HepG2 (cell line): ENCODE data around the gene RAB8A. TPM values are rescaled to one million over a fixed set of nuclear protein-coding genes. Genes with fewer than 3 reads are reported as not detected.

Source experiments
- CREM ChIP-seq, 2 experiments: sonication (generic) in 1 of 2; formaldehyde crosslinking in 1 of 2; IDR thresholded peaks; 2 replicates each; pipeline versions ENCODE4 v1.4.0 to v1.6.1; 2016 to 2020; ENCODE audit warnings: antibody characterized with exemption in 1 of 2, mild to moderate bottlenecking in 1 of 2, missing genetic modification reagents in 1 of 2
- DPF2 ChIP-seq: sonication (generic); formaldehyde crosslinking; IDR thresholded peaks from 2 replicates; pipeline ENCODE4 v1.4.0; 2020; ENCODE audit warnings: mild to moderate bottlenecking, low read depth, missing genetic modification reagents, borderline replicate concordance
- GABPB1 ChIP-seq: IDR thresholded peaks from 2 replicates; pipeline ENCODE4 v1.6.1; 2016; ENCODE audit warnings: mild to moderate bottlenecking, missing genetic modification reagents, moderate library complexity, missing compliant biosample characterization
- GATAD2A ChIP-seq: IDR thresholded peaks from 2 replicates; pipeline ENCODE4 v1.6.1; 2016
- GPN1 ChIP-seq: sonication (generic); formaldehyde crosslinking; IDR thresholded peaks from 2 replicates; pipeline ENCODE4 v1.5.1; 2020; ENCODE audit warnings: missing genetic modification reagents, borderline replicate concordance
- HIC2 ChIP-seq: sonication (generic); formaldehyde crosslinking; IDR thresholded peaks from 2 replicates; pipeline ENCODE4 v1.9.0; 2022; ENCODE audit warnings: low read depth, missing genetic modification reagents
- KDM4B ChIP-seq: sonication (generic); formaldehyde crosslinking; IDR thresholded peaks from 2 replicates; pipeline ENCODE4 v1.4.0; 2020; ENCODE audit warnings: missing genetic modification reagents
- LBX2 ChIP-seq: sonication (generic); formaldehyde crosslinking; IDR thresholded peaks from 2 replicates; pipeline ENCODE4 v1.5.0; 2020; ENCODE audit warnings: missing genetic modification reagents, mild to moderate bottlenecking, borderline replicate concordance
- NBN ChIP-seq: fragments of 450-650 bp; conservative IDR thresholded peaks from 2 replicates; pipeline ENCODE4 v1.6.1; 2017
- NFE2L2 ChIP-seq: fragments of 150-350 bp; IDR thresholded peaks from 2 replicates; pipeline ENCODE4 v1.6.1; 2014; ENCODE audit warnings: low read length
- PREB ChIP-seq: sonication (generic); formaldehyde crosslinking; IDR thresholded peaks from 2 replicates; pipeline ENCODE4 v1.4.0; 2020; ENCODE audit warnings: missing genetic modification reagents
- RARA ChIP-seq: IDR thresholded peaks from 2 replicates; pipeline ENCODE4 v1.6.1; 2016; ENCODE audit warnings: missing genetic modification reagents, missing compliant biosample characterization
- SIX1 ChIP-seq: sonication (generic); formaldehyde crosslinking; IDR thresholded peaks from 2 replicates; pipeline ENCODE4 v1.4.0; 2020; ENCODE audit warnings: missing genetic modification reagents, borderline replicate concordance
- SOX6 ChIP-seq, 2 experiments: fragments of 450-650 bp in 1 of 2; sonication (generic) in 1 of 2; formaldehyde crosslinking in 1 of 2; IDR thresholded peaks; 2 replicates each; pipeline versions ENCODE4 v1.4.0 to v1.6.1; 2017 to 2020; ENCODE audit warnings: antibody characterized with exemption in 1 of 2, mild to moderate bottlenecking in 1 of 2, missing genetic modification reagents in 1 of 2
- TFAP4 ChIP-seq: sonication (generic); IDR thresholded peaks from 2 replicates; pipeline ENCODE4 v1.6.1; 2016; ENCODE audit warnings: low read depth, borderline replicate concordance
- TMF1 ChIP-seq: sonication (generic); formaldehyde crosslinking; IDR thresholded peaks from 2 replicates; pipeline ENCODE4 v1.8.1; 2022; ENCODE audit warnings: low read depth, missing genetic modification reagents
- ZFYVE20 ChIP-seq: sonication (generic); formaldehyde crosslinking; IDR thresholded peaks from 2 replicates; pipeline ENCODE4 v1.8.0; 2023; ENCODE audit warnings: low read depth, mild to moderate bottlenecking, moderate library complexity, missing genetic modification reagents, borderline replicate concordance
- ZHX2 ChIP-seq, 2 experiments: sonication (generic) in 1 of 2; formaldehyde crosslinking in 1 of 2; IDR thresholded peaks; 2 replicates each; pipeline versions ENCODE4 v1.6.1 to v1.9.0; 2014 to 2022; ENCODE audit warnings: antibody characterized with exemption in 1 of 2, borderline replicate concordance in 1 of 2, inconsistent platforms in 1 of 2, low read depth in 1 of 2, missing genetic modification reagents in 1 of 2
- ZKSCAN5 ChIP-seq: sonication (generic); formaldehyde crosslinking; IDR thresholded peaks from 2 replicates; pipeline ENCODE4 v1.5.1; 2020; ENCODE audit warnings: mild to moderate bottlenecking, missing genetic modification reagents
- ZNF296 ChIP-seq: sonication (generic); formaldehyde crosslinking; conservative IDR thresholded peaks from 2 replicates; pipeline ENCODE4 v1.5.0; 2020; ENCODE audit warnings: mild to moderate bottlenecking, missing genetic modification reagents
- ZNF776 ChIP-seq: sonication (generic); formaldehyde crosslinking; IDR thresholded peaks from 2 replicates; pipeline ENCODE4 v1.4.0; 2020; ENCODE audit warnings: mild to moderate bottlenecking, missing genetic modification reagents
- polyA plus RNA-seq, 8 experiments: library from polyadenylated mRNA; depleted of rRNA in 3 of 8; stranded (reverse) in 7 of 8; unstranded in 1 of 8; fragments of >200 nt; fragmentation: Illumina TruSeq in 4 of 8; extraction: Trizol in 4 of 8; gene quantifications; 2 replicates each; pipeline versions ENCODE4 v1.2.1 to v1.2.3, GENCODE V29; 2011 to 2016; ENCODE audit warnings: low read depth in 4 of 8, missing spikeins in 1 of 8, mixed read lengths in 1 of 8; ENCODE audit not compliant: insufficient read depth in 1 of 8
- total RNA-seq, 5 experiments: library from RNA; depleted of rRNA; stranded (reverse); fragments of >200 nt; fragmentation: Illumina TruSeq; extraction: Trizol; gene quantifications; 2 replicates each; pipeline ENCODE4 v1.2.3, GENCODE V29; 2016; ENCODE audit warnings: low read depth in 1 of 5

Gene RAB8A
- total and polyA plus RNA-seq, 2 of the 13 experiments (the other 11 are each of a cell fraction or from before 2014, with no cell fraction given): 36.7 to 45.0 TPM

- TF ChIP-seq SIX1 (CRISPR knock-in tag) (no peak), PREB (CRISPR knock-in tag) (no peak), ZKSCAN5 (CRISPR knock-in tag) (no peak), RARA (CRISPR knock-in tag) (0 out of 2 replicates have a peak, but pooled peaks have one; percentile 50), GATAD2A (CRISPR knock-in tag) (no peak), SOX6 (IDR thresholded peaks at IDR 0.05) (no peak), SOX6 (CRISPR knock-in tag; IDR thresholded peaks at IDR 0.05) (no peak), HIC2 (CRISPR knock-in tag) (no peak), GABPB1 (CRISPR knock-in tag) (no peak), ZNF776 (CRISPR knock-in tag) (no peak), DPF2 (CRISPR knock-in tag) (no peak), KDM4B (CRISPR knock-in tag) (no peak), TFAP4 (peak; percentile 56; the same call in 1 of the 2 replicates), ZHX2 (IDR thresholded peaks at IDR 0.05; ENCODE audit: low read depth) (no peak), ZHX2 (CRISPR knock-in tag; IDR thresholded peaks at IDR 0.05; ENCODE audit: borderline replicate concordance) (no peak), CREM (IDR thresholded peaks at IDR 0.05) (no peak), CREM (CRISPR knock-in tag; IDR thresholded peaks at IDR 0.05) (no peak), LBX2 (CRISPR knock-in tag) (no peak), NFE2L2 (no peak), ZFYVE20 (no peak), GPN1 (CRISPR knock-in tag) (no peak), NBN (no peak), TMF1 (CRISPR knock-in tag) (no peak), ZNF296 (CRISPR knock-in tag) (no peak)
Observed at GRCh38 chr19:16116067-16116466, 4.4 kb downstream of the RAB8A start (continued).
